GM10266 (cell line): ENCODE measurements around the gene BACH2.
A peak's percentile ranks its signal among the peaks of the same experiment; 100 is the strongest.
"Not testable (repeated sequence)": the region's sequence is repeated elsewhere in the genome, so short reads cannot be mapped to it uniquely, and the experiment has no call there.

Experiments used
- DNase-seq: peaks from one replicate; pipeline ENCODE4 v3.0.0; 2012; ENCODE audit errors: extremely low spot score
- CTCF ChIP-seq: IDR thresholded peaks from 2 replicates; pipeline ENCODE4 v1.5.1; 2012; ENCODE audit warnings: mild to moderate bottlenecking, low read depth; ENCODE audit not compliant: control insufficient read depth, insufficient read depth; ENCODE audit errors: missing control alignments

BACH2 gene

GRCh38 chr6:90214461-90214860, 82.2 kb downstream of the BACH2 start:
- DNase-seq = no peak
- no peak for TF ChIP-seq CTCF

DNA sequence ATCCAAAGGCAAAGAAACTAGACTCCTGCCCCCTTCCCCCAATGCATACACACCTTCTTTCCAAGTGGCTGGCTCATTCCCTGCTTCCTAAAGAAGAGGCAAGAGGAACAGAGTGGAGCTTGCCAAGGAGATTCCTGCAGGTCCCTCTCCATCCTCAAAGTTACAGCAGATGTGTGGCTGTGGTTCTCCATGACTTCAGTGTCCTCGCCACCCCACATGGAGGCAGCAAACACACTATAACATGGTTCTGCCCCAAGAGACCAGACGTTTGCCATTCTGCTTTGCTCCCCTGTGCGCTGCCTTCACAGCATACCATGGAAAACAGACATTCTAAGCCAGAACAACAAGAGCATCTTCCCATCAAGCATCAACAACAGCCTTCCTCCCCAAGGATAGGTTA, 84.4 kb downstream of the BACH2 start:
- no peak for DNase-seq
- TF ChIP-seq CTCF = peak; percentile 20

DNA sequence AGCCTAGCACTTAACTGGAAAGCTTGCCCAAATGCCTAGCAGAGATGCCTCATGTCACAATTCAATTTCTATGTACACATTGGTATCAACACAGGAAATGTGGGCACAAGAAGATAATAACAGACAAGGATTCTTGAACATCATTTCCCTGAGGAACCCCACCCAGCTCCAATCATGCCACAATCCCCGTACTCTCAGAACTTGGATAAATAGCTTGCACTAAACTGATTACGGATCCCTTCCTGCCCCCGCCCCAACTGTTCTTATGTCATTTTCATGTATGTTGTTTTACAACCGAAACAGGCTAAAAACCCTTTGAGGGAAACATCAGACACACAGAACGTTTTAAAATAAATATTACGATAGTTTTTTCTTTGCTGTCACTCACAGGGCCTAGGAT, 87.1 kb downstream of the BACH2 start:
- no peak for TF ChIP-seq CTCF
- DNase-seq = no peak

- DNase-seq = not testable (repeated sequence)
Measured at GRCh38 chr6:90208690-90209089, 88.0 kb downstream of the BACH2 start.

- no peak for DNase-seq
- TF ChIP-seq CTCF = no peak
Measured at GRCh38 chr6:90204327-90205056, 92.2 kb downstream of the BACH2 start.

DNA sequence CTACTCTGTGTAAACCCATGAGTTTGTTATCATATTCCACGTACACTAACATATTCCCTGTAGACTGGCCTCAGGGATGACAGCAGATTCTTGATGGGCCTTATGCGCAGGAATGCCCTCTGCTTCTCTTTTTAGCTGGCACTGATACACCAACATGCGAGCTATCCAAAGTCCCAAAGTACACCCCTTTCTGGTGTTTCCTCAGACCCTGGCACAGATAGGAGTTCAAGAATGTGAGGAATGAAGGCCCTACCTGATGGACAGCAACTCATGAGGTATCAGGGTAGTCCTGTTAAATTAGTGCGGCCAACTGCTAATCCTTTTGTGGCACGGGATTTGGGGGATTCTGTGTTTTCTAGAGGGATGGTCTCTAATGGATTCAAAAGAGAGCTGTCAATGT, 93.0 kb downstream of the BACH2 start:
- TF ChIP-seq CTCF = no peak
- DNase-seq = no peak

GRCh38 chr6:90202156-90202555, 94.5 kb downstream of the BACH2 start:
- TF ChIP-seq CTCF = no peak
- no peak for DNase-seq

DNA sequence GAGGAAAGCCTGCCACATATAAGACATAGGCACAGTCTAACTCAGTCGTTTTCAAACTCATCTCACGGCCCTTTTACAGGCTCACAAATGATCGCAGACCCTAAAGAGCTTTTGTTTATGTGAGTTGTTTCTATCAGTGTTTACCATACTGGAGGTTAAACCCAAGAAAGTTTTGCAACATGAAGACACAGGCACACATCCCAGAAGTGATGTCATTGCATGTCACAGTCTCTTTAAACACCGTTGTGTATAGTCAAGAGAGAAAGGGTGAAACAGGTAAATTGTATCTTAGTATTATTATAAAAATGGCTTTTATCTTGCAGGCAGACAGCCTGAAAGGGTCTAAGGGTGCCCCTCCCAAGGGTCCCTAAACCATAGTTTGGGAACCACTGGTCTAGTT, 96.7 kb downstream of the BACH2 start:
- no peak for TF ChIP-seq CTCF
- DNase-seq = no peak
